NCI-H69 (cell line): ENCODE results near the gene ABCF2.

Source experiments
- DNase-seq: peaks from one replicate; lab custom pipeline; 2025; lab: John Stamatoyannopoulos, UW

ABCF2 gene

DNA sequence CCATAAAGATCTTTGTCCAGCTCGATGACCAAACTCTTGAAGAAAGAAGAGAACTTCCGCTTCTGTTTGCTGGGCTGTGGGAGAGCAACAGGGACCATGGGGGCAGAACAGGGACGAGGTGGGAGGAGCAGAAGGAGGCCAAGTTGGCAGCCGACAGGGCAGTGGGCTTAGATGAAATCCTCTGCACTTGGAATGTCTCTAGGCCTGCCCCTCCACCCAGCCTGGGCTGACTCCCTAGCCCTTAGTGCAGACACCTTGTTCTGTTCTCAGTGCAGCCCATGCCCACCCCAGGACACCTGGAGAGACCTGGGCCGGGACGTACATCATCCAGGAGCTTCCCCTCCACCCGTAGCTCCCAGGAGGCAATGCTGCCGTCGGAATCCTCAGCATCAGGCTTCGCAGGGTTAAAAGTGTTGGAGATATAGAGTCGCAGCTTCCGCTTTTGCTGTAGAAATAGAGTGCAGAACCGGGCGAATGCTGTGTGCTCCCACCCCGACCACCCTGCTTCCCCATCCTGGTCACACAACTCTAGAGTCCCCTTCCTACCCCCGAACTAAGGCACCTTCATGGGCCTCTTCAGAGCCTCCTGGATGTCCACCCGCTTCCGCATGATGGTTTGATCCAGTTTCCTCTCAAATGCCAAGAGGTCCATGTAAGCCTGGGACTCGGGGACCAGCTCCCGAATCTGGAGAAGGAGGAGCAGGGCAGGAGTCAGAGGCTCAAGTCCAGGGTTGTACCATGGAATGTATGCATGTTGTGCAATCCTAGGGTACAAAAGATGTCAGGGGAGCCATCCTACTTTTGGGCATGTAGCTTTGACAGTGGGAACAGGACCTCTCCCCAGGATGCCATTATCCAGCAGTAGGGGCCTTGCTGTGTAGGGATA, 15.4 kb upstream of the ABCF2 start:
- DNase-seq: no peak

DNA sequence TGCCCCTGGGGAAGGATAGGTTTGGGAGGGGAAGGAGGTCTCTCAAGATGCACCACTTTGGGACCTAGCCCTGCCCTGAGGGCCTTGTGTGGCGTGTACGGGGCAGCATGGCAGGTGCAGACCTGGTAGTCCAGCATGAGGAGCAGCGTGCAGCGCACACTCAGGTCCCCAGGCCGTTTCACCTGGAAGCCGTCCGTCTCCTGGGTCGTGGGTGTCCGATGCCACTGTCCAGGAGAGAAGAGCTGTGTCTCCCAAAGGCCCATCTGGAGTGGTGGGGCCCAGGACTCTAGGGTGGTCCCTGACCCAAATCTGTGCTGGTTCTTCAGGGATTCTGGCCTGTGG, 14.7 kb upstream of the ABCF2 start:
- DNase-seq: no peak

DNA sequence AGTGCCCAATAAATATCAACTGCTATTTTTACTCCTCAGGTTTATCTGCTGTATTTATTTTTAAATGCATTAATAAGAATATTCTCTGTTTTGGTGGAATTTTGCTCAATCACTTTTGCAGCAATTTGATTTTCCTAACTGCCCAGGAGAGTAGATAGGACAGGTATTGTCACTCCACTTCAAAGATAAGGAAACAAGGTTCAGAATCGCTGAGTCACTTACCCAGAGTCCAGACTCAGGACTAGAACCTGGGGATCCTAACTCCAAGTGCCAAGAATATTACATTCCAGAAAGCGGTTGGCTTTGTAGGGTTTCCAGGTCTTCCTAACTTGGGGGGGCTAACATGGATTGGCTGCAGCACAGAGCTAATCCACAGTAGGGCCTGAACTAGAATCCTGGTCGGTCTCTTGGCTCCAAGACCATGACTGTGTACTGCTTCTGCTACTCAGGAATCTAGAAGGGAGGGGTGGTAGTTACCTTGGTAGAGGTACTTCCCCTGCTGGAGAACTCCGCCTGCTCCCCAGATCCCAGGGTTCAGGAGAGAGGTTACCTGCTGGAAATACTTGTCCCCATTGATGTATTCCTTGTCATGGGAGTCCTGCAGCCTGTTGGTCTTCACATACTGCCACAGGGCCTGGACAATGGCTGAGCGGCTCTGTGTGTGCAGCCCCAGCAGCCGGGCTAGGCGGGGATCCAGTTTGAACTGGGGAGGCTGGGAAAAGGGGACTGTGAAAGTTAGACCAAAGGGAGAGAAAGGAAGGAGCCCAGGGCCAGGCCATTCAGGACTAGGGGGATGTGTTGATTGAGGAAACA, 14.1 kb upstream of the ABCF2 start:
- DNase-seq: no peak

DNA sequence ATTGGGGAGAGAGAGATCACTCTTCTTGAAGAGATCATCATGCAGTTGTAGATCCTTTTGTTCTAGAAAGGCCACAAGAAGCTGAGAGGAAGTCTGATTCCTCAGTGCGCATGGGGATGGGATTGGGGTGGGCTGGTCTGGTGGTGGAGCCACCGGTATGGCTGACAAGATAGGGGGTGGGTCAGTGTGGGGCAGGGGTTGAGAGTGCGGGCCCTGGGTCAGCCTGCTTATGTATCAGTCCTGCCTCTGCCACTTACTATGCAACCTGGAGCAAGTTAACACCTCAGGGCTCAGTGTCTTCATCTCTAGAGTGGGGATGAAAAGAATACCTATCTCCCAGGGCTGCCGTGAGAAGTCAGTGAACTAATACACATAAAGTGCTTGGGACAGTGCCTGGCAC, 13.5 kb upstream of the ABCF2 start:
- DNase-seq: no peak

GRCh38 chr7:151239837-151240459, 12.9 kb upstream of the ABCF2 start:
- DNase-seq: no peak

- no peak for DNase-seq
Observed at GRCh38 chr7:151238924-151239836, 12.2 kb upstream of the ABCF2 start.

DNA sequence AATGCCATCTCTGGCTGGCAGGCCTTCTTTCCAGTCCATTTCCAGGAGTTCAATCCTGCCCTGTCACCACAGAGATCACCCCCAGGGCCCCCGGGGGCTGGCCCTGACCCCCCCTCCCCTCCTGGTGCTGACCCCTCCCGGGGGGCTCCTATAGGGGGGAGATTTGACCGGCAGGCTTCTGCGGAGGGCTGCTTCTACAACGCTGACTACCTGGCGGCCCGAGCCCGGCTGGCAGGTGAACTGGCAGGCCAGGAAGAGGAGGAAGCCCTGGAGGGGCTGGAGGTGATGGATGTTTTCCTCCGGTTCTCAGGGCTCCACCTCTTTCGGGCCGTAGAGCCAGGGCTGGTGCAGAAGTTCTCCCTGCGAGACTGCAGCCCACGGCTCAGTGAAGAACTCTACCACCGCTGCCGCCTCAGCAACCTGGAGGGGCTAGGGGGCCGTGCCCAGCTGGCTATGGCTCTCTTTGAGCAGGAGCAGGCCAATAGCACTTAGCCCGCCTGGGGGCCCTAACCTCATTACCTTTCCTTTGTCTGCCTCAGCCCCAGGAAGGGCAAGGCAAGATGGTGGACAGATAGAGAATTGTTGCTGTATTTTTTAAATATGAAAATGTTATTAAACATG, 11.3 kb upstream of the ABCF2 start:
- no peak for DNase-seq

DNA sequence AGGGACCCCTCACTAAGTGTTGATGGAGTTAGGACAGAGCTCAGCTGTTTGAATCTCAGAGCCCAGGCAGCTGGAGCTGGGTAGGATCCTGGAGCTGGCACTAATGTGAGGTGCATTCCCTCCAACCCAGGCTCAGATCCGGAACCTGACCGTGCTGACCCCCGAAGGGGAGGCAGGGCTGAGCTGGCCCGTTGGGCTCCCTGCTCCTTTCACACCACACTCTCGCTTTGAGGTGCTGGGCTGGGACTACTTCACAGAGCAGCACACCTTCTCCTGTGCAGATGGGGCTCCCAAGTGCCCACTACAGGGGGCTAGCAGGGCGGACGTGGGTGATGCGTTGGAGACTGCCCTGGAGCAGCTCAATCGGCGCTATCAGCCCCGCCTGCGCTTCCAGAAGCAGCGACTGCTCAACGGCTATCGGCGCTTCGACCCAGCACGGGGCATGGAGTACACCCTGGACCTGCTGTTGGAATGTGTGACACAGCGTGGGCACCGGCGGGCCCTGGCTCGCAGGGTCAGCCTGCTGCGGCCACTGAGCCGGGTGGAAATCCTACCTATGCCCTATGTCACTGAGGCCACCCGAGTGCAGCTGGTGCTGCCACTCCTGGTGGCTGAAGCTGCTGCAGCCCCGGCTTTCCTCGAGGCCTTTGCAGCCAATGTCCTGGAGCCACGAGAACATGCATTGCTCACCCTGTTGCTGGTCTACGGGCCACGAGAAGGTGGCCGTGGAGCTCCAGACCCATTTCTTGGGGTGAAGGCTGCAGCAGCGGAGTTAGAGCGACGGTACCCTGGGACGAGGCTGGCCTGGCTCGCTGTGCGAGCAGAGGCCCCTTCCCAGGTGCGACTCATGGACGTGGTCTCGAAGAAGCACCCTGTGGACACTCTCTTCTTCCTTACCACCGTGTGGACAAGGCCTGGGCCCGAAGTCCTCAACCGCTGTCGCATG, 10.5 kb upstream of the ABCF2 start:
- DNase-seq: no peak

GRCh38 chr7:151236406-151236805, 9.4 kb upstream of the ABCF2 start:
- DNase-seq: no peak

DNA sequence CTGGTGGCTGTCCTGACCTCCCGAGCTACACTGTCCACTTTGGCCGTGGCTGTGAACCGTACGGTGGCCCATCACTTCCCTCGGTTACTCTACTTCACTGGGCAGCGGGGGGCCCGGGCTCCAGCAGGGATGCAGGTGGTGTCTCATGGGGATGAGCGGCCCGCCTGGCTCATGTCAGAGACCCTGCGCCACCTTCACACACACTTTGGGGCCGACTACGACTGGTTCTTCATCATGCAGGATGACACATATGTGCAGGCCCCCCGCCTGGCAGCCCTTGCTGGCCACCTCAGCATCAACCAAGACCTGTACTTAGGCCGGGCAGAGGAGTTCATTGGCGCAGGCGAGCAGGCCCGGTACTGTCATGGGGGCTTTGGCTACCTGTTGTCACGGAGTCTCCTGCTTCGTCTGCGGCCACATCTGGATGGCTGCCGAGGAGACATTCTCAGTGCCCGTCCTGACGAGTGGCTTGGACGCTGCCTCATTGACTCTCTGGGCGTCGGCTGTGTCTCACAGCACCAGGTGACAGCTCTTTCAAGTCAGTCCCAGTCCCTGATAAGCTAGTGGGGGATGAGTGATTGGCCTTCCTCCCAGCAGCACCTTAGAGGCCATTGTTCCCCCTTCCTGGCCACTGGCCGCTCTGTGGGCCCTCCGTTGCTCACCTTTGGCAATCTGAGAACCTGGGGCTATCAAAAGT, 8.2 kb upstream of the ABCF2 start:
- no peak for DNase-seq

DNA sequence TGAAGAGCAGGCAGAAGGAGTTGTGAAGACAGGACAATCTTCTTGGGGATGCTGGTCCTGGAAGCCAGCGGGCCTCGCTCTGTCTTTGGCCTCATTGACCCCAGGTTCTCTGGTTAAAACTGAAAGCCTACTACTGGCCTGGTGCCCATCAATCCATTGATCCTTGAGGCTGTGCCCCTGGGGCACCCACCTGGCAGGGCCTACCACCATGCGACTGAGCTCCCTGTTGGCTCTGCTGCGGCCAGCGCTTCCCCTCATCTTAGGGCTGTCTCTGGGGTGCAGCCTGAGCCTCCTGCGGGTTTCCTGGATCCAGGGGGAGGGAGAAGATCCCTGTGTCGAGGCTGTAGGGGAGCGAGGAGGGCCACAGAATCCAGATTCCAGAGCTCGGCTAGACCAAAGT, 6.8 kb upstream of the ABCF2 start:
- no peak for DNase-seq

DNA sequence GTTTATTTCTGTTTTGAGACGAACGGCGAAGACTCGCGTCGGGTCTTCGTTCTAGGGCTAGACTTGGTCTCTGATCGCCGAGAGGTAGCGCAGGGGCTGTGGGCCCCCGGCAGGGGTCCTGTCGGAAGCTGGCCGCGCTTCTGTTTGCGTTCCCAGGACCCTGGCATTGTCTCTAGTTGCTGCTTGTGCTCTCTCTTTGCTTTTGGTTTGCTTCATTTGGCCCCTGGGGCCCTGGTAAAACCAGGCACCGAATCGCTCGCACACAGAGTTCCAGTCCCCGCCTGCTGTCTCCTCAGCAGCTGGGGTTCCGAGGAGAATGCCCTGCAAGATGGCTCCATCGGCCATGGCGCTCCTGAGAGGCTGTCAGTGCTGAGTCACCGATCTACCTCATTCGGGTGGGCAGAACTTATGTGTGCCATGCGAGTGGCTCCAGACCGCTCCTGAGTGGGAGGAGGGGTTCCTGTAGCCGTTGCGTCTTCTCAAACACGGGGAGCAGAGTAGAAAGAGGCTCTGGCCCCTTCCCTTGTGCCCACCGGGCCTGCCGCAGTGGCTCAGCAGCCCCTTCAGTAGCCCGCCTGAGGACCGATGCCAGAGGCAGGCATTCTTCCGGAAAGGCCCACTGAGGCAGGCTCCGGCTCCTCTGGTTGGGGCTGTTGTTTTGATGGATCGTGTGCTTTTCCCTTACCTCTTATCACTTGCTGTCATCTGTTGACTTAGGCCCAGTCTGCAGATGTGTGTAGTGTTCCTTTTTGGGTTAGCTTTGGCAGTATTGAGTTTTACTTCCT, 6.1 kb upstream of the ABCF2 start:
- DNase-seq: peak; percentile 46

- DNase-seq: peak; percentile 93
Observed at GRCh38 chr7:151232091-151232916, 5.3 kb upstream of the ABCF2 start, which contains the start of gene CHPF2. Gene CHPF2, plus strand, starts transcription at chr7:151232483. Its CDS starts 1,529 bp downstream, at chr7:151234012.

GRCh38 chr7:151231080-151231479, 4.1 kb upstream of the ABCF2 start:
- no peak for DNase-seq

DNA sequence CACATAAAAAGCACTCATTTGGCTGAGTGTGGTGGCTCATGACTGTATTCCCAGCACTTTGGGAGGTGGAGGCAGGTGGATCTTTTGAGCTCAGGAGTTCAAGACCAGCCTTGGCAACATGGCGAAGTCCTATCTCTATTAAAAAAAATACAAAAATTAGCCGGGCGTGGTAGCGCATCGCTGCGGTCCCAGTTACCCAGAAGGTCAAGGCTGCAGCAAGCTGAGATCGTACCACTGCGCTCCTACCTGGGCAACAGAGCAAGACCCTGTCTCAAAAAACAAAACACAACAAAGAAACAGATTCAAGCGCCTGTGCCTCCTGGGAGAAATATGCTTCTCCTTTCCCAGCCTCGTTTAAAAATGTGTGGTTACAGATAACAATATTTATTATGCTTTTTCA, 2.2 kb upstream of the ABCF2 start:
- DNase-seq: no peak

DNA sequence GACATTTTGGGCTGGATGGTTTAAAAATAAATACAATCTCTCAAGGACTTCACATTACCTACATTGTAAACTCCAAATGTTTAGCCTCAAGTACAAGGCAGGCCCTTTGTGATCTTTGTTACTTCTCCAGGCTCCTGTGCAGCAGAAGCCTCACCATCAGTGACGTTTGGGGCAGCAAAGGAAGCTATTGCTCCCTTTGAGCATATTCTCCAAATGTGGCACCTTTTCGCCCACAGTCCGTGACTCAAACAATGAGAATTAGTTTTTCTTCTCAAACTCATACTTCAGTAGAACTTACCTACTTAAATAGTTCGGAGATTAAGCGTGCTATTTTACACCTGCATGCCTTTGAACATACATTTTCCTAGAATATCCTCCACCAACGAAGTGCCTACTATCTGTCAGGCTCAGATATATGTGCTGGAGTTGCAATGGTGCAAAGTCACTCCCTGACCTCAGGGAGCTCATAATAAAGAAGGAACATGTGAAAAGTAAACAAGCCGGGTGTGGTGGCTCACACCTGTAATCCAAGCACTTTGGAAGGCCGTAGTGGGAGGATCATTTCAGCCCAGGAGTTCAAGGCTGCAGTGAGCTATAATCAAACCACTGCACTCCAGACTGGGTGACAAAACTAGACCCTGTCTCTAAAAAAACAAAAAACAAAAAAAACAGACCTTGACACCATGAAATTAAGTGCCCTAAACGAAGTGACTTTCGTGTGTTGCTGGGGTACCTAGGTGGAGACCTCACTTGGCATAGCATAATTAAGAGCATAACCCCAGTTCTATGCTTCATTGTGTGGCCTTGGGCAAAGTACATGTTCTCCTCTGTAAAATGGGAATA, 1.2 kb upstream of the ABCF2 start:
- peak; percentile 31 for DNase-seq

GRCh38 chr7:151226560-151226874, 488 bp downstream of the ABCF2 start:
- DNase-seq: no peak
